Gastroesophageal sphincter (tissue), 4 donors: Measurements from ENCODE around the gene DNAH17. TPM values are rescaled to one million over a fixed set of nuclear protein-coding genes. Genes with fewer than 3 reads are reported as not detected.

ENCODE experiments used
- ATAC-seq: fragments of 150-250 bp; one replicate; pipeline ENCODE4 v1.9.1; 2016; ENCODE audit warnings: mild to moderate bottlenecking, moderate library complexity
- H3K27ac ChIP-seq, 4 donors: fragments of 200-600 bp; sonication (generic) in 3 of 4; 1 replicate in 3 of 4; 2 replicates in 1 of 4; pipeline ENCODE4 v1.5.1; 2016 to 2019
- H3K27me3 ChIP-seq: fragments of 200-600 bp; sonication (generic); one replicate; pipeline ENCODE4 v1.5.1; 2019
- H3K36me3 ChIP-seq, 2 donors: fragments of 200-600 bp; sonication (generic); one replicate each; pipeline ENCODE4 v1.5.1; 2019; ENCODE audit warnings: control low read depth in 1 of 2
- H3K4me1 ChIP-seq, 3 donors: fragments of 200-600 bp; sonication (generic); 1 replicate in 2 of 3; 2 replicates in 1 of 3; pipeline ENCODE4 v1.5.1; 2016 to 2019; ENCODE audit warnings: control low read depth in 2 of 3
- H3K4me3 ChIP-seq, 2 donors: fragments of 200-600 bp; sonication (generic); one replicate each; pipeline ENCODE4 v1.5.1; 2019; ENCODE audit warnings: mild to moderate bottlenecking in 1 of 2, moderate library complexity in 1 of 2
- H3K9me3 ChIP-seq, 3 donors: fragments of 200-600 bp; sonication (generic); one replicate each; pipeline ENCODE4 v1.5.1; 2017 to 2019; ENCODE audit warnings: control low read depth in 2 of 3
- EP300 ChIP-seq: sonication (generic); formaldehyde crosslinking; IDR thresholded peaks from one replicate; pipeline ENCODE4 v1.6.1; 2017; ENCODE audit warnings: antibody characterized with exemption, mild to moderate bottlenecking
- POLR2A ChIP-seq, 2 donors: fragments of 450-650 bp; IDR thresholded peaks; one replicate each; pipeline ENCODE4 v1.6.1; 2017; ENCODE audit warnings: antibody characterized with exemption in 2 of 2, mild to moderate bottlenecking in 2 of 2, moderate library complexity in 1 of 2
- POLR2AphosphoS5 ChIP-seq: sonication (generic); formaldehyde crosslinking; IDR thresholded peaks from one replicate; pipeline ENCODE4 v1.6.1; 2017; ENCODE audit warnings: antibody characterized with exemption
- WGBS, 2 donors: methylation state at CpG; one replicate each; pipeline ENCODE4 v1.1.5; 2018; ENCODE audit warnings: low coverage in 1 of 2; 5-methylcytosine and 5-hydroxymethylcytosine counted together
- total RNA-seq, 4 donors: library from RNA; depleted of rRNA; stranded (reverse); fragments of >200 nt; gene quantifications; one replicate each; pipeline ENCODE4 v1.1.0, GENCODE V29; 2016
- TF ChIP-seq, protein P1 (sequence below), 4 experiments: fragments of 200-600 bp in 2 of 4; fragments of 450-650 bp in 2 of 4; sonication (generic) in 1 of 4; IDR thresholded peaks; one replicate each; pipeline ENCODE4 v1.5.1; 2017 to 2019; ENCODE audit warnings: antibody characterized with exemption in 4 of 4, mild to moderate bottlenecking in 2 of 4, moderate library complexity in 2 of 4

The DNAH17 gene
- total RNA-seq, 4 donors from 2014 or later, result 0.15 TPM; not detected in 3

DNA sequence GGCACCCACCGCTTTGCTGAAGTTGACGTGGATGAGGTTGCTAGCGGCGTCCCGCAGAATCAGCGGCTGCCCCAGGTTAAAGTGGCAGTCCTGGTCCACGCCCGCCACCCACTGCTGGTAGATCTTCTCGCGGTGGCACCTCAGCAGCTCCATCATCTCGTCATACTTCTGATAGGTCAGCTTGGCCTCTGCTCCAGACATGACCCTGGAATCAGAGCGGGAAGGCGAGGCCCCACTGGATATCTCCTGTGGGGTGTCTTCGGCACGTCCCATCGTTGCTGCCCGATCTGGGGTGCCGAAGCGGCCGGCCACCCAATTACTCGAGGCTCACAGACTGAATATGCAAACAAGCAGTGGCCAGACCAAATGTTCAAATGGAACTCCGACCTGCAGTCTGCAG, 16.5 kb downstream of the DNAH17 start:
- Histone ChIP-seq H3K4me3 (no peak overlapping the region), H3K4me1 (peaks cover 0 to 8% (median 0%) of the 10 kb centered on the region in 3 donors), H3K27me3 (peaks cover 12% of the 10 kb centered on the region), H3K27ac (no peak overlapping the region), H3K36me3 (no peaks in the 10 kb centered on the region), H3K9me3 (no peaks in the 10 kb centered on the region)
- TF ChIP-seq POLR2A (IDR thresholded peaks at IDR 0.05) (no peak), EP300 (no peak), POLR2AphosphoS5 (no peak)
- TF ChIP-seq, protein P1, sequence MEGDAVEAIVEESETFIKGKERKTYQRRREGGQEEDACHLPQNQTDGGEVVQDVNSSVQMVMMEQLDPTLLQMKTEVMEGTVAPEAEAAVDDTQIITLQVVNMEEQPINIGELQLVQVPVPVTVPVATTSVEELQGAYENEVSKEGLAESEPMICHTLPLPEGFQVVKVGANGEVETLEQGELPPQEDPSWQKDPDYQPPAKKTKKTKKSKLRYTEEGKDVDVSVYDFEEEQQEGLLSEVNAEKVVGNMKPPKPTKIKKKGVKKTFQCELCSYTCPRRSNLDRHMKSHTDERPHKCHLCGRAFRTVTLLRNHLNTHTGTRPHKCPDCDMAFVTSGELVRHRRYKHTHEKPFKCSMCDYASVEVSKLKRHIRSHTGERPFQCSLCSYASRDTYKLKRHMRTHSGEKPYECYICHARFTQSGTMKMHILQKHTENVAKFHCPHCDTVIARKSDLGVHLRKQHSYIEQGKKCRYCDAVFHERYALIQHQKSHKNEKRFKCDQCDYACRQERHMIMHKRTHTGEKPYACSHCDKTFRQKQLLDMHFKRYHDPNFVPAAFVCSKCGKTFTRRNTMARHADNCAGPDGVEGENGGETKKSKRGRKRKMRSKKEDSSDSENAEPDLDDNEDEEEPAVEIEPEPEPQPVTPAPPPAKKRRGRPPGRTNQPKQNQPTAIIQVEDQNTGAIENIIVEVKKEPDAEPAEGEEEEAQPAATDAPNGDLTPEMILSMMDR (IDR thresholded peaks at IDR 0.05), result no peak
- 80 to 95% methylated on average over 1 to 2 of the region's 22 CpGs for WGBS, 2 donors
- ATAC-seq, result no peak

DNA sequence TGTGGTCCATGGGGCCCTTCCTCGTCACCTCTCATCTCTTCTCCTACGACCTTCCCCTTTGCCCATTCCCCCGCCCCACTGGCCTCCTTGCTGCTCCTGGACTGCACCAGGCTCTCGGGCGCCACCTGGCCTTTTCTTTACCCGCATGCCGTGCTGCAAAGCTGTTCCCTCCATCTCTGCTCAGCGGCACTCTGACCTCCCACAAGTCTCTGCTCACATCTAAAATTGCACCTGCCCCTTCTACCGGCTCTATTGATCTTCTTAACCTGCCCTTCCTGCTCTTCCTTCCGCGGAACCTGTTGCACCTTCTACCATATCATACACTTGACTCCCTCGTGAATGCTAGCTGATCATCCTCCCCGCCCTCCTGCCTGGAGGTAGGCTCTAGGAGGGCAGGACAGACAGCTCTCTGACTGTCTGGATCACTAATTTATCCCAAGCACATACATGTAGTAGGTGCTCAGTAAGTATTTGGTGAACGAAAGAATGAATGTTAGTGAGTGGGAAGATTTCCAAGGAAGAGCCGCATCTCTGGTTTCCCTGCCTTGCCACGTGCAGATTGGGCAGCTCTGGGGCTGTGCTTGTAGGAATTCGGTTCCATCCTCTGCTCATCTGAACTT, 17.3 kb downstream of the DNAH17 start:
- peaks cover 0 to 8% (median 0%) of the 10 kb centered on the region in 3 donors for H3K4me1 ChIP-seq
- no peak for ATAC-seq
- H3K27me3 ChIP-seq, result peaks cover 12% of the 10 kb centered on the region
- H3K9me3 ChIP-seq, result no peaks in the 10 kb centered on the region
- no peak overlapping the region for H3K27ac ChIP-seq
- no peak for TF ChIP-seq POLR2A (IDR thresholded peaks at IDR 0.05)
- 64 to 67% methylated on average over 16 of the region's 17 CpGs for whole genome bisulfite sequencing, 2 donors
- H3K36me3 ChIP-seq, result no peaks in the 10 kb centered on the region
- no peak overlapping the region for H3K4me3 ChIP-seq

- no peak for ATAC-seq
- H3K27ac ChIP-seq, result no peak overlapping the region
- H3K27me3 ChIP-seq, result peaks cover 12% of the 10 kb centered on the region
- H3K4me3 ChIP-seq, result no peak overlapping the region
- peaks cover 0 to 8% (median 0%) of the 10 kb centered on the region in 3 donors for H3K4me1 ChIP-seq
- H3K36me3 ChIP-seq, result no peaks in the 10 kb centered on the region
- WGBS, 2 donors, result 89 to 100% methylated on average over 2 to 5 of the region's 5 CpGs
- H3K9me3 ChIP-seq, result no peaks in the 10 kb centered on the region
- TF ChIP-seq, protein P1 (IDR thresholded peaks at IDR 0.05), result no peak
- TF ChIP-seq EP300 (no peak), POLR2AphosphoS5 (no peak), POLR2A (IDR thresholded peaks at IDR 0.05) (no peak)
Measured at GRCh38 chr17:78558989-78559388, 18.2 kb downstream of the DNAH17 start.

DNA sequence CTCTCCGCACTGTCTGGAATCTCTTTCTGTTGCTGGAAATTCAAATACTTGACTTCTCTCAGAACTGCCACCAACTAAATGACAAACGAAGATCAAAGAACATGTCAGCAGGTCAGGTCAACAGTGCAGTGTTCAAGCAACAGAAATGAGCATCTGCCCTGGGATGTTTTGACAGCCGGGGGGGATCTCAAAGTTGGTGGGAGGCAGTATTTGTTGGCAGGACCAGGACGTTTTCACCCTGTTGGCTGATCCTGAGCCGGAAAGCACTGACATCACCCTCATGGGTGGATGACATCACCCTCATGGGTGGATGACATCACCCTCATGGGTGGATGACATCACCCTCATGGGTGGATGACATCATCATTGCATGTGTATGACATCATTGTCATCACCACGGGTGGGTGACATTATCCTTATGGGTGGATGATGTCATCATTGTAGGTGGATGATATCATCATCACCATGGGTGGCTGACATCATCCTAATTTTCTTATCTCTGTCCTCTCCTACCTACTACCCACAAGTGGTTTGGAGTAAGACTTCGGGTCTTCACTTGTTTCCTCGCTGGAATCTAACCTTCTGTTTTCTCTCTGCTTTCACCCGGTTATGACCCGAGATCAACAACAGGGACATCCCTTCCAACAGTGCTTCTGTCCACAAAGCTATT, 18.9 kb downstream of the DNAH17 start:
- ATAC-seq, result no peak
- Histone ChIP-seq H3K9me3 (no peaks in the 10 kb centered on the region), H3K4me3 (no peak overlapping the region), H3K4me1 (peaks cover 0 to 8% (median 0%) of the 10 kb centered on the region in 3 donors), H3K36me3 (no peaks in the 10 kb centered on the region), H3K27ac (no peak overlapping the region), H3K27me3 (peaks cover 12% of the 10 kb centered on the region)
- 72 to 89% methylated on average over 3 to 8 of the region's 10 CpGs for WGBS, 2 donors
- TF ChIP-seq POLR2A (IDR thresholded peaks at IDR 0.05) (no peak), EP300 (no peak), POLR2AphosphoS5 (no peak)
- TF ChIP-seq, protein P1 (IDR thresholded peaks at IDR 0.05), result no peak

- H3K4me3 ChIP-seq, result no peak overlapping the region
- WGBS, 2 donors, result 10 to 15% methylated on average over 2 of the region's 2 CpGs
- no peaks in the 10 kb centered on the region for H3K9me3 ChIP-seq
- H3K27ac ChIP-seq, result no peak overlapping the region
- H3K27me3 ChIP-seq, result peaks cover 12% of the 10 kb centered on the region
- TF ChIP-seq POLR2A (IDR thresholded peaks at IDR 0.05), result no peak
- no peak for TF ChIP-seq POLR2AphosphoS5
- TF ChIP-seq, protein P1 (IDR thresholded peaks at IDR 0.05), result no peak
- TF ChIP-seq EP300, result no peak
- peaks cover 0 to 3% (median 0%) of the 10 kb centered on the region in 3 donors for H3K4me1 ChIP-seq
- ATAC-seq, result no peak
- no peaks in the 10 kb centered on the region for H3K36me3 ChIP-seq
Measured at GRCh38 chr17:78557598-78558039, 19.6 kb downstream of the DNAH17 start.
